SK-N-SH (cell line): Measurements from ENCODE around the gene WDR11. TPM values are rescaled to one million over a fixed set of nuclear protein-coding genes. Genes with fewer than 3 reads are reported as not detected.

Source experiments
- CTCF ChIA-PET: fragments of 300-600, 350-600 bp; formaldehyde crosslinking; extraction: SDS; loops from one replicate; lab custom pipeline; 2021; lab: Yijun Ruan, JAX
- POLR2A ChIA-PET: fragments of 350-600 bp; sonication (Branson Sonifier 250); formaldehyde crosslinking; extraction: SDS; loops from one replicate; lab custom pipeline; 2020; ENCODE audit warnings: antibody characterized with exemption, inconsistent platforms; lab: Yijun Ruan, JAX
- DNase-seq: peaks from one replicate; pipeline ENCODE4 v3.0.0; 2012
- H2AFZ ChIP-seq: fragments of 200-600 bp; sonication (generic); 2 replicates; pipeline ENCODE4 v1.8.1; 2016; ENCODE audit warnings: antibody characterized with exemption, mild to moderate bottlenecking, low read depth
- H3F3A ChIP-seq: fragments of 200-600 bp; sonication (generic); replicated peaks from 2 replicates; pipeline ENCODE3; 2016; ENCODE audit warnings: antibody characterized with exemption, mild to moderate bottlenecking; ENCODE audit not compliant: insufficient read depth
- H3K27ac ChIP-seq, 2 experiments: fragments of 200-500 bp in 1 of 2; fragments of 200-600 bp in 1 of 2; sonication (Bioruptor generic) in 1 of 2; sonication (generic), shearing (Covaris generic) in 1 of 2; 2 replicates each; pipeline versions ENCODE4 v1.5.1 to v1.6.1; 2014 to 2016; ENCODE audit warnings: low read depth in 2 of 2, inconsistent platforms in 1 of 2, low read length in 1 of 2, mild to moderate bottlenecking in 1 of 2, mixed read lengths in 1 of 2
- H3K27me3 ChIP-seq: fragments of 200-600 bp; sonication (generic), shearing (Covaris generic); 2 replicates; pipeline ENCODE4 v1.6.1; 2016; ENCODE audit warnings: mixed run types; ENCODE audit not compliant: insufficient read depth
- H3K36me3 ChIP-seq, 2 experiments: fragments of 200-500 bp in 1 of 2; fragments of 200-600 bp in 1 of 2; sonication (Bioruptor generic) in 1 of 2; sonication (generic) in 1 of 2; replicated peaks in 1 of 2; 2 replicates each; pipeline versions ENCODE3 to v1.5.1; 2014 to 2016; ENCODE audit warnings: low read length in 1 of 2, mild to moderate bottlenecking in 1 of 2; ENCODE audit not compliant: insufficient read depth in 2 of 2, control insufficient read depth in 1 of 2
- H3K4me1 ChIP-seq, 2 experiments: fragments of 200-500 bp in 1 of 2; fragments of 200-600 bp in 1 of 2; sonication (Bioruptor generic) in 1 of 2; sonication (generic), shearing (Covaris generic) in 1 of 2; 2 replicates each; pipeline versions ENCODE4 v1.5.1 to v1.6.1; 2014 to 2016; ENCODE audit warnings: low read depth in 1 of 2, low read length in 1 of 2, mixed run types in 1 of 2; ENCODE audit not compliant: insufficient read depth in 2 of 2, control insufficient read depth in 1 of 2
- H3K4me2 ChIP-seq: fragments of 200-600 bp; sonication (generic), shearing (Covaris generic); 2 replicates; pipeline ENCODE4 v1.6.1; 2017; ENCODE audit warnings: mixed run types
- H3K4me3 ChIP-seq, 2 experiments: fragments of 200-500 bp in 1 of 2; fragments of 200-600 bp in 1 of 2; sonication (Bioruptor generic) in 1 of 2; sonication (generic), shearing (Covaris generic) in 1 of 2; 2 replicates each; pipeline versions ENCODE4 v1.5.1 to v1.8.1; 2014 to 2016; ENCODE audit warnings: low read depth in 2 of 2, inconsistent platforms in 1 of 2, low read length in 1 of 2, mild to moderate bottlenecking in 1 of 2, mixed read lengths in 1 of 2, moderate library complexity in 1 of 2
- H3K79me2 ChIP-seq: fragments of 200-600 bp; sonication (generic); 2 replicates; pipeline ENCODE4 v1.8.1; 2017; ENCODE audit warnings: mild to moderate bottlenecking; ENCODE audit not compliant: insufficient read depth
- H3K9ac ChIP-seq: fragments of 200-600 bp; sonication (generic); 2 replicates; pipeline ENCODE4 v1.6.1; 2017; ENCODE audit warnings: mixed run types
- H3K9me2 ChIP-seq: fragments of 200-600 bp; sonication (generic); 2 replicates; pipeline ENCODE4 v1.6.1; 2017; ENCODE audit warnings: mixed run types
- H3K9me3 ChIP-seq: fragments of 200-600 bp; sonication (generic); 2 replicates; pipeline ENCODE4 v1.6.1; 2017; ENCODE audit warnings: mixed run types, mild to moderate bottlenecking, moderate library complexity
- H4K20me1 ChIP-seq: fragments of 200-600 bp; sonication (generic); 2 replicates; pipeline ENCODE4 v1.6.1; 2017; ENCODE audit warnings: mild to moderate bottlenecking, mixed run types; ENCODE audit not compliant: insufficient read depth
- CHD2 ChIP-seq: fragments of 150-350 bp; IDR thresholded peaks from 2 replicates; pipeline ENCODE4 v1.6.1; 2018; ENCODE audit warnings: low read length; ENCODE audit not compliant: partially characterized antibody
- EP300 ChIP-seq, 2 experiments: IDR thresholded peaks; 2 replicates each; pipeline versions ENCODE4 v1.4.0 to v1.6.1; 2012; ENCODE audit warnings: borderline replicate concordance in 1 of 2, low read depth in 1 of 2, low read length in 1 of 2
- EZH2phosphoT487 ChIP-seq: fragments of 200-600 bp; sonication (generic); IDR thresholded peaks from 2 replicates; pipeline ENCODE4 v1.6.1; 2017; ENCODE audit warnings: low read depth, mixed run types, mild to moderate bottlenecking, antibody characterized with exemption, moderate library complexity, borderline replicate concordance
- FOSL2 ChIP-seq: IDR thresholded peaks from 2 replicates; pipeline ENCODE4 v1.4.0; 2012; ENCODE audit warnings: low read depth, mild to moderate bottlenecking, moderate library complexity, borderline replicate concordance
- FOXM1 ChIP-seq: IDR thresholded peaks from 2 replicates; pipeline ENCODE4 v1.4.0; 2012; ENCODE audit warnings: low read depth, mild to moderate bottlenecking
- GABPA ChIP-seq: IDR thresholded peaks from 2 replicates; pipeline ENCODE4 v1.4.0; 2012; ENCODE audit warnings: low read depth, mild to moderate bottlenecking
- GATA2 ChIP-seq: sonication (generic); formaldehyde crosslinking; IDR thresholded peaks from 2 replicates; pipeline ENCODE4 v1.5.0; 2020; ENCODE audit warnings: mild to moderate bottlenecking, missing genetic modification reagents
- MEF2A ChIP-seq: IDR thresholded peaks from 2 replicates; pipeline ENCODE4 v1.4.0; 2012; ENCODE audit warnings: low read depth, borderline replicate concordance
- POLR2AphosphoS5 ChIP-seq: IDR thresholded peaks from 2 replicates; pipeline ENCODE4 v1.6.1; 2012; ENCODE audit warnings: low read depth, low read length
- RAD21 ChIP-seq: IDR thresholded peaks from 2 replicates; pipeline ENCODE4 v1.6.1; 2012; ENCODE audit warnings: mild to moderate bottlenecking, low read length
- RCOR1 ChIP-seq: fragments of 150-350 bp; IDR thresholded peaks from 2 replicates; pipeline ENCODE4 v1.6.1; 2017; ENCODE audit warnings: antibody characterized with exemption, low read length
- RFX5 ChIP-seq: IDR thresholded peaks from 2 replicates; pipeline ENCODE4 v1.6.1; 2012; ENCODE audit warnings: mild to moderate bottlenecking, improper control_type of control experiment, low read length
- SIN3A ChIP-seq: IDR thresholded peaks from 2 replicates; pipeline ENCODE4 v1.6.1; 2012; ENCODE audit warnings: low read depth, mild to moderate bottlenecking, low read length, moderate library complexity, borderline replicate concordance
- SMC3 ChIP-seq: IDR thresholded peaks from 2 replicates; pipeline ENCODE4 v1.6.1; 2012; ENCODE audit warnings: low read depth, low read length, improper control_type of control experiment
- YY1 ChIP-seq: IDR thresholded peaks from 2 replicates; pipeline ENCODE4 v1.4.0; 2012; ENCODE audit warnings: low read depth, mild to moderate bottlenecking
- WGBS: methylation state at CpG from one replicate; pipeline ENCODE4 v1.1.6; 2017; ENCODE audit warnings: low lambda C conversion rate; 5-methylcytosine and 5-hydroxymethylcytosine counted together
- polyA plus RNA-seq, 3 experiments: library from polyadenylated mRNA; depleted of rRNA; stranded (reverse); fragments of >200 nt; gene quantifications; 2 replicates each; pipeline ENCODE4 v1.2.3, GENCODE V29; 2012
- TF ChIP-seq, protein P1 (sequence below): fragments of 200-600 bp; sonication (generic); IDR thresholded peaks from 2 replicates; pipeline ENCODE4 v1.6.1; 2017; ENCODE audit warnings: antibody characterized with exemption, mild to moderate bottlenecking, moderate library complexity
- TF ChIP-seq, protein P2 (sequence below): IDR thresholded peaks from 2 replicates; pipeline ENCODE4 v1.4.0; 2012; ENCODE audit warnings: low read depth
- TF ChIP-seq, protein P3 (sequence below): fragments of 150-350 bp; IDR thresholded peaks from 2 replicates; pipeline ENCODE4 v1.6.1; 2016; ENCODE audit warnings: mild to moderate bottlenecking, low read depth, low read length
- TF ChIP-seq, protein P4 (sequence below): IDR thresholded peaks from 2 replicates; pipeline ENCODE4; 2012

The WDR11 gene
- polyA plus RNA-seq, 1 of the 3 experiments (the other 2 are of a cell fraction), result 35.1 TPM

DNA sequence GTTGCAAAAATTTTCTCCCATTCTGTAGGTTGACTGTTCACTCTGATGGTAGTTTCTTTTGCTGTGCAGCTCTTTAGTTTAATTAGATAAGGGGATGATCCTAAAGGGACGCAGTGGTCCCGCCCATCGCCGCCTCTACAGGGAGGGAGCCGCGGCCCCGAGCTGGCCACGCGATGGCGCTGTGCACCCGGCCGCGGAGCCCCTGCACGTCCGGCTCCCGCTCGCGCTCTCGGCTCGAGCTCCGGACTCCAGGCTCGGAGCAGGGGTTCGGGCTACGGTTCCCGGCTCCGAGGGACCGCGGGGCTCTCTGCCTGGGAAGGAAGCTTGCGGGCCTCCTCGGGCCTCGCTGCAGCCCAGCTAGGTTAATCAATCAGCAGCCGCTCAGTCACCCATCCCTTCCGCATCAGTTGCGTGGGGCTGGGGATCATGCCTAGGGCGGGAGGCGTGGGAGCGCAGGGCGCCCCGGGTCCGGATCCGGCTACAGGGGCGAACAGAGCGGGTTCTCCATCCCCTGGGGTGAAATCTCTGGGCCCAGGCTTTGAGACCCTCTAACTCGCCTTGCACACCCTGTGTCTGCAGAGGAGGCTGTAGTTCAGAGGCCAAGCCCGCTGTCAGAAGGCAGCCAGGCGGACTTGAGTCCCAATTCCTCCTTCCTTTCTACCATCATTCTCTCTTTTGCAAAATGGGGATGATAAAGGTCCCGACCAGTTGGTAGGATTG is 97.9 kb downstream of the WDR11 start:
- H3K4me3 ChIP-seq, result no peak overlapping the region; a peak in 1 of 4 replicates
- H3F3A ChIP-seq, result no peaks in the 10 kb centered on the region
- POLR2A ChIA-PET, result no interaction called here
- no peak overlapping the region for H2AFZ ChIP-seq
- no peak overlapping the region for H3K9ac ChIP-seq
- H3K36me3 ChIP-seq, result no peaks in the 10 kb centered on the region
- no peaks in the 10 kb centered on the region for H3K9me3 ChIP-seq
- TF ChIP-seq SMC3 (peak; percentile 43; the same call in 1 of the 2 replicates), YY1 (no peak), RAD21 (peak; percentile 69)
- TF ChIP-seq, protein P1, sequence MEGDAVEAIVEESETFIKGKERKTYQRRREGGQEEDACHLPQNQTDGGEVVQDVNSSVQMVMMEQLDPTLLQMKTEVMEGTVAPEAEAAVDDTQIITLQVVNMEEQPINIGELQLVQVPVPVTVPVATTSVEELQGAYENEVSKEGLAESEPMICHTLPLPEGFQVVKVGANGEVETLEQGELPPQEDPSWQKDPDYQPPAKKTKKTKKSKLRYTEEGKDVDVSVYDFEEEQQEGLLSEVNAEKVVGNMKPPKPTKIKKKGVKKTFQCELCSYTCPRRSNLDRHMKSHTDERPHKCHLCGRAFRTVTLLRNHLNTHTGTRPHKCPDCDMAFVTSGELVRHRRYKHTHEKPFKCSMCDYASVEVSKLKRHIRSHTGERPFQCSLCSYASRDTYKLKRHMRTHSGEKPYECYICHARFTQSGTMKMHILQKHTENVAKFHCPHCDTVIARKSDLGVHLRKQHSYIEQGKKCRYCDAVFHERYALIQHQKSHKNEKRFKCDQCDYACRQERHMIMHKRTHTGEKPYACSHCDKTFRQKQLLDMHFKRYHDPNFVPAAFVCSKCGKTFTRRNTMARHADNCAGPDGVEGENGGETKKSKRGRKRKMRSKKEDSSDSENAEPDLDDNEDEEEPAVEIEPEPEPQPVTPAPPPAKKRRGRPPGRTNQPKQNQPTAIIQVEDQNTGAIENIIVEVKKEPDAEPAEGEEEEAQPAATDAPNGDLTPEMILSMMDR, result peak; percentile 53
- TF ChIP-seq, all 33 proteins: peak for 3
- no peaks in the 10 kb centered on the region for H3K27me3 ChIP-seq
- H3K9me2 ChIP-seq, result no peaks in the 10 kb centered on the region
- H3K4me2 ChIP-seq, result no peak overlapping the region
- DNase-seq, result peak; percentile 86
- H3K79me2 ChIP-seq, result no peaks in the 10 kb centered on the region
- WGBS, result 68% methylated on average over 6 of the region's 47 CpGs
- H4K20me1 ChIP-seq, result no peaks in the 10 kb centered on the region
- CTCF ChIA-PET, result interaction anchor here (0.6 to 5.0 kb wide), 22 partner anchors 9 to 951 kb away, joined by 3 to 38 read pairs (median 4); no protein-coding TSS in a partner anchor
- no peak overlapping the region for H3K27ac ChIP-seq
- no peaks in the 10 kb centered on the region; a peak in 1 of 4 replicates for H3K4me1 ChIP-seq

DNA sequence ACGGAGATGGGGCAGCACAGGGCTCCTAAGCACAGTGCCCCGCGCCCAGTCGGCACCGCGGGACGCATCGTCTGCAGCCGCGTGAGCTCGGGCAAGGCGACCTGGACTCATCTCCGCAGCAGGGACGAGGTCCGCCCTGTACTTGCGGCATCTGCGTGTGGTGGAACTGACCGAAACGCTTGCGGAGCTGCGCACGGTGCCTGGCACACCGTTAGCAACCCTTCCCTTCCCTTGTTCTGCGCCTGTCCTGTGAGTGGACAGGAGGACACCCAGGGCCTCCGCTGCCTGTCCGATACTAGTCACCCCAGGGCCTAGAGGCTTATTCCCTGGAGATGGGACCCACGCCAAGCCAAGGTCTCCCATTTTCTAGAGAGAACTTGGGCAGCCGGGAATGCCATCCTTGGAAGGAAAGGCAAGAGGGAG is 98.5 kb downstream of the WDR11 start:
- Histone ChIP-seq H3K4me1 (no peaks in the 10 kb centered on the region; a peak in 1 of 4 replicates), H3K27ac (no peak overlapping the region), H3K4me3 (no peak overlapping the region), H3K4me2 (no peak overlapping the region), H4K20me1 (no peaks in the 10 kb centered on the region), H2AFZ (no peak overlapping the region), H3K9ac (no peak overlapping the region), H3K27me3 (no peaks in the 10 kb centered on the region), H3K36me3 (no peaks in the 10 kb centered on the region), H3K79me2 (no peaks in the 10 kb centered on the region), H3K9me2 (no peaks in the 10 kb centered on the region), H3K9me3 (no peaks in the 10 kb centered on the region), H3F3A (no peaks in the 10 kb centered on the region)
- no peak for DNase-seq
- ChIA-PET POLR2A (no interaction called here), CTCF (interaction anchor here (0.6 to 5.0 kb wide), 19 partner anchors 8 to 951 kb away, joined by 3 to 38 read pairs (median 4); no protein-coding TSS in a partner anchor)
- 77% methylated on average over 21 of the region's 28 CpGs for WGBS
- TF ChIP-seq GABPA (no peak), POLR2AphosphoS5 (no peak), MEF2A (no peak), FOSL2 (no peak), RAD21 (no peak), EP300 (IDR thresholded peaks at IDR 0.05; ENCODE audit: borderline replicate concordance in 1 of 2, low read depth in 1 of 2, low read length in 1 of 2) (no peak), SIN3A (no peak), EZH2phosphoT487 (no peak), CHD2 (no peak), GATA2 (CRISPR knock-in tag) (no peak), FOXM1 (no peak), RCOR1 (no peak), RFX5 (no peak)
- TF ChIP-seq, protein P2, sequence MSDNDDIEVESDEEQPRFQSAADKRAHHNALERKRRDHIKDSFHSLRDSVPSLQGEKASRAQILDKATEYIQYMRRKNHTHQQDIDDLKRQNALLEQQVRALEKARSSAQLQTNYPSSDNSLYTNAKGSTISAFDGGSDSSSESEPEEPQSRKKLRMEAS, result no peak
- TF ChIP-seq, protein P1, result no peak
- TF ChIP-seq, protein P3, sequence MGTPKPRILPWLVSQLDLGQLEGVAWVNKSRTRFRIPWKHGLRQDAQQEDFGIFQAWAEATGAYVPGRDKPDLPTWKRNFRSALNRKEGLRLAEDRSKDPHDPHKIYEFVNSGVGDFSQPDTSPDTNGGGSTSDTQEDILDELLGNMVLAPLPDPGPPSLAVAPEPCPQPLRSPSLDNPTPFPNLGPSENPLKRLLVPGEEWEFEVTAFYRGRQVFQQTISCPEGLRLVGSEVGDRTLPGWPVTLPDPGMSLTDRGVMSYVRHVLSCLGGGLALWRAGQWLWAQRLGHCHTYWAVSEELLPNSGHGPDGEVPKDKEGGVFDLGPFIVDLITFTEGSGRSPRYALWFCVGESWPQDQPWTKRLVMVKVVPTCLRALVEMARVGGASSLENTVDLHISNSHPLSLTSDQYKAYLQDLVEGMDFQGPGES, result no peak
- TF ChIP-seq, protein P4, sequence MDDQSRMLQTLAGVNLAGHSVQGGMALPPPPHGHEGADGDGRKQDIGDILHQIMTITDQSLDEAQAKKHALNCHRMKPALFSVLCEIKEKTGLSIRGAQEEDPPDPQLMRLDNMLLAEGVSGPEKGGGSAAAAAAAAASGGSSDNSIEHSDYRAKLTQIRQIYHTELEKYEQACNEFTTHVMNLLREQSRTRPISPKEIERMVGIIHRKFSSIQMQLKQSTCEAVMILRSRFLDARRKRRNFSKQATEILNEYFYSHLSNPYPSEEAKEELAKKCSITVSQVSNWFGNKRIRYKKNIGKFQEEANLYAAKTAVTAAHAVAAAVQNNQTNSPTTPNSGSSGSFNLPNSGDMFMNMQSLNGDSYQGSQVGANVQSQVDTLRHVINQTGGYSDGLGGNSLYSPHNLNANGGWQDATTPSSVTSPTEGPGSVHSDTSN, result no peak
